Smooth muscle cell (in vitro differentiated cells): Measurements from ENCODE around the gene PLAC1. TPM values are rescaled to one million over a fixed set of nuclear protein-coding genes. Genes with fewer than 3 reads are reported as not detected.
A peak's percentile ranks its signal among the peaks of the same experiment; 100 is the strongest.

Experiments used
- DNase-seq: peaks from one replicate; lab custom pipeline; 2025; ENCODE audit not compliant: unreplicated experiment; lab: John Stamatoyannopoulos, UW
- H2AFZ ChIP-seq: fragments of 200-600 bp; sonication (generic); 2 replicates; pipeline ENCODE4 v1.6.0; 2016; ENCODE audit warnings: antibody characterized with exemption, low read depth, mild to moderate bottlenecking
- H3F3A ChIP-seq: fragments of 200-600 bp; sonication (generic); 2 replicates; pipeline ENCODE4 v1.6.0; 2017; ENCODE audit warnings: antibody characterized with exemption, low read depth
- H3K27ac ChIP-seq: fragments of 200-600 bp; sonication (generic); 2 replicates; pipeline ENCODE4 v1.5.1; 2016; ENCODE audit warnings: low read depth, mild to moderate bottlenecking
- H3K27me3 ChIP-seq: fragments of 200-600 bp; sonication (generic); 2 replicates; pipeline ENCODE4 v1.6.1; 2016; ENCODE audit warnings: low read depth, mild to moderate bottlenecking
- H3K36me3 ChIP-seq: fragments of 200-600 bp; sonication (generic); 2 replicates; pipeline ENCODE4 v1.5.1; 2016; ENCODE audit warnings: low read depth
- H3K4me1 ChIP-seq: fragments of 200-600 bp; sonication (generic); 2 replicates; pipeline ENCODE4 v1.5.1; 2016; ENCODE audit warnings: low read depth
- H3K4me2 ChIP-seq: fragments of 200-600 bp; sonication (generic); 2 replicates; pipeline ENCODE4 v1.6.0; 2016; ENCODE audit warnings: mild to moderate bottlenecking
- H3K4me3 ChIP-seq: fragments of 200-600 bp; sonication (generic); 2 replicates; pipeline ENCODE4 v1.5.1; 2016; ENCODE audit warnings: mild to moderate bottlenecking
- H3K79me2 ChIP-seq: fragments of 200-600 bp; sonication (generic); 2 replicates; pipeline ENCODE4 v1.6.0; 2016; ENCODE audit warnings: low read depth, mild to moderate bottlenecking
- H3K9ac ChIP-seq: fragments of 200-600 bp; sonication (generic); 2 replicates; pipeline ENCODE4 v1.6.0; 2016; ENCODE audit warnings: low read depth
- H3K9me3 ChIP-seq: fragments of 200-600 bp; sonication (generic); replicated peaks from 2 replicates; pipeline ENCODE4 v1.5.1; 2016; ENCODE audit warnings: low read depth
- H4K20me1 ChIP-seq: fragments of 200-600 bp; sonication (generic); 2 replicates; pipeline ENCODE4 v1.6.0; 2016; ENCODE audit warnings: low read depth
- WGBS: methylation state at CpG from one replicate; pipeline ENCODE4 v1.1.7; 2016; ENCODE audit warnings: low lambda C conversion rate; 5-methylcytosine and 5-hydroxymethylcytosine counted together
- polyA plus RNA-seq: library from polyadenylated mRNA; unstranded; fragments of >200 nt; fragmentation: Nextera tagmentation; extraction: Ambion mirVana; gene quantifications from 2 replicates; pipeline ENCODE4 v1.2.1, GENCODE V29; 2016
- total RNA-seq: library from RNA; depleted of rRNA; stranded (reverse); fragments of >200 nt; gene quantifications from 2 replicates; pipeline ENCODE4 v1.2.3, GENCODE V29; 2014
- TF ChIP-seq, protein P1 (sequence below): fragments of 200-600 bp; sonication (generic); IDR thresholded peaks from 2 replicates; pipeline ENCODE4 v1.5.1; 2017; ENCODE audit warnings: borderline replicate concordance, mild to moderate bottlenecking, antibody characterized with exemption; ENCODE audit not compliant: insufficient read depth, poor library complexity, severe bottlenecking

Gene PLAC1
- total and polyA plus RNA-seq, 2 experiments from 2014 or later, result 0.31 to 1.1 TPM

GRCh38 chrX:134604701-134605311 lies 53.5 kb downstream of the PLAC1 start:
- Histone ChIP-seq H3K4me2 (no peak overlapping the region), H3K27ac (peak overlapping the region; percentile 57), H3K9ac (no peak overlapping the region), H3K9me3 (no peaks in the 10 kb centered on the region), H3K4me3 (no peak overlapping the region), H3F3A (no peaks in the 10 kb centered on the region), H3K36me3 (no peaks in the 10 kb centered on the region), H2AFZ (no peak overlapping the region), H3K4me1 (no peaks in the 10 kb centered on the region), H3K79me2 (no peaks in the 10 kb centered on the region), H3K27me3 (no peaks in the 10 kb centered on the region), H4K20me1 (no peaks in the 10 kb centered on the region)
- no peak for DNase-seq
- TF ChIP-seq, protein P1, sequence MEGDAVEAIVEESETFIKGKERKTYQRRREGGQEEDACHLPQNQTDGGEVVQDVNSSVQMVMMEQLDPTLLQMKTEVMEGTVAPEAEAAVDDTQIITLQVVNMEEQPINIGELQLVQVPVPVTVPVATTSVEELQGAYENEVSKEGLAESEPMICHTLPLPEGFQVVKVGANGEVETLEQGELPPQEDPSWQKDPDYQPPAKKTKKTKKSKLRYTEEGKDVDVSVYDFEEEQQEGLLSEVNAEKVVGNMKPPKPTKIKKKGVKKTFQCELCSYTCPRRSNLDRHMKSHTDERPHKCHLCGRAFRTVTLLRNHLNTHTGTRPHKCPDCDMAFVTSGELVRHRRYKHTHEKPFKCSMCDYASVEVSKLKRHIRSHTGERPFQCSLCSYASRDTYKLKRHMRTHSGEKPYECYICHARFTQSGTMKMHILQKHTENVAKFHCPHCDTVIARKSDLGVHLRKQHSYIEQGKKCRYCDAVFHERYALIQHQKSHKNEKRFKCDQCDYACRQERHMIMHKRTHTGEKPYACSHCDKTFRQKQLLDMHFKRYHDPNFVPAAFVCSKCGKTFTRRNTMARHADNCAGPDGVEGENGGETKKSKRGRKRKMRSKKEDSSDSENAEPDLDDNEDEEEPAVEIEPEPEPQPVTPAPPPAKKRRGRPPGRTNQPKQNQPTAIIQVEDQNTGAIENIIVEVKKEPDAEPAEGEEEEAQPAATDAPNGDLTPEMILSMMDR, result no peak
- WGBS, result 47% methylated on average over 4 of the region's 4 CpGs

- Histone ChIP-seq H3K4me2 (no peak overlapping the region), H3K4me1 (no peaks in the 10 kb centered on the region), H2AFZ (no peak overlapping the region), H3K36me3 (no peaks in the 10 kb centered on the region), H3K4me3 (no peak overlapping the region), H4K20me1 (no peaks in the 10 kb centered on the region), H3F3A (no peaks in the 10 kb centered on the region), H3K9me3 (no peaks in the 10 kb centered on the region), H3K27me3 (no peaks in the 10 kb centered on the region), H3K27ac (peak overlapping the region; percentile 57), H3K9ac (no peak overlapping the region), H3K79me2 (no peaks in the 10 kb centered on the region)
- WGBS, result 72% methylated on average over 3 of the region's 3 CpGs
- TF ChIP-seq, protein P1, result no peak
- no peak for DNase-seq
Measured at GRCh38 chrX:134603806-134604700, 54.2 kb downstream of the PLAC1 start.

DNA sequence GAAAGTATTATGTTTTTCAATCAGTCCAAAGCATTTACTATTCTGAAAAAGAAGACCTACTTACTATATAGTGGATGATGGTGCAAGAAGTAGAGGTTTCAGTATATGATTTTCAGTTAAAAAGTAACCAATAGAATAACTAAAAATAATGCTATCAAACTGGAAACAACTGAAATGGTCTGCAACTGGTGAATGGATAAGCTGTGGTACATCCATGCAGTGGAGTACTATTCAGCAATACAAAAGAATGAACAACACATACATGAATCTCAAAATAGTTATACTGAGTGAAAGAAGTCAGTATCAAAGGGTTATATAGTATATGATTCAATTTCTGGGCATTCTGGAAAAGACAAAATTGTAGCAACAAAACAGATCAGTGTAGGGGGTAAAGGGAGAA lies 55.9 kb downstream of the PLAC1 start:
- Histone ChIP-seq H3K9me3 (no peaks in the 10 kb centered on the region), H3K27me3 (no peaks in the 10 kb centered on the region), H3F3A (no peaks in the 10 kb centered on the region), H3K9ac (no peak overlapping the region), H3K4me2 (no peak overlapping the region), H3K4me1 (no peaks in the 10 kb centered on the region), H3K27ac (no peak overlapping the region), H2AFZ (no peak overlapping the region), H3K4me3 (no peak overlapping the region), H3K79me2 (no peaks in the 10 kb centered on the region), H3K36me3 (no peaks in the 10 kb centered on the region), H4K20me1 (no peaks in the 10 kb centered on the region)
- TF ChIP-seq, protein P1, result no peak
- no peak for DNase-seq
